ENCODE measurements around the gene ANXA4.

Gene ANXA4

GRCh38 chr2:69741575-69742321 is at the start of gene ANXA4:
ANXA4 (plus strand) TSS chr2:69742134; CDS start chr2:69781566, 39,432 bp downstream.
- Histone ChIP-seq H3K9me3 (ENCODE audit: control insufficient read depth in 5 of 5, low read length in 5 of 5) (no peaks in the 10 kb centered on the region), H3K9ac (ENCODE audit: low read length in 5 of 5) (peak within 1 kb of the TSS; percentile 84 to 92 (median 89)), H3K27me3 (ENCODE audit: control insufficient read depth in 5 of 5, insufficient read depth in 4 of 5, low read length in 5 of 5) (no peaks in the 10 kb centered on the region), H3K27ac (ENCODE audit: low read depth, low read length) (peak within 1 kb of the TSS; percentile 80), H3K4me3 (ENCODE audit: low read depth in 1 of 5, low read length in 5 of 5) (peak within 1 kb of the TSS; percentile 87 to 94 (median 88)), H3K36me3 (ENCODE audit: control insufficient read depth in 5 of 5, insufficient read depth in 5 of 5, low read length in 5 of 5) (no peaks in the 10 kb centered on the region), H3K4me1 (ENCODE audit: control insufficient read depth in 5 of 5, insufficient read depth in 5 of 5, low read length in 5 of 5) (peaks cover 2 to 31% (median 29%) of the 10 kb centered on the region in 5 donors)

- H3K4me1 ChIP-seq (ENCODE audit: control insufficient read depth in 5 of 5, insufficient read depth in 5 of 5, low read length in 5 of 5), result peaks cover 0 to 22% (median 10%) of the 10 kb centered on the region in 5 donors
- no peak overlapping the region for H3K27ac ChIP-seq (ENCODE audit: low read depth, low read length)
- no peaks in the 10 kb centered on the region for H3K27me3 ChIP-seq (ENCODE audit: control insufficient read depth in 5 of 5, insufficient read depth in 4 of 5, low read length in 5 of 5)
- H3K4me3 ChIP-seq (ENCODE audit: low read depth in 1 of 5, low read length in 5 of 5), result no peak overlapping the region
- no peak overlapping the region for H3K9ac ChIP-seq (ENCODE audit: low read length in 5 of 5)
- H3K36me3 ChIP-seq (ENCODE audit: control insufficient read depth in 5 of 5, insufficient read depth in 5 of 5, low read length in 5 of 5), result no peaks in the 10 kb centered on the region
- no peaks in the 10 kb centered on the region for H3K9me3 ChIP-seq (ENCODE audit: control insufficient read depth in 5 of 5, low read length in 5 of 5)
Observed at GRCh38 chr2:69692424-69692823, 49.5 kb upstream of the ANXA4 start.

GRCh38 chr2:69693059-69693774 is 48.7 kb upstream of the ANXA4 start:
- Histone ChIP-seq H3K36me3 (ENCODE audit: control insufficient read depth in 5 of 5, insufficient read depth in 5 of 5, low read length in 5 of 5) (no peaks in the 10 kb centered on the region), H3K27me3 (ENCODE audit: control insufficient read depth in 5 of 5, insufficient read depth in 4 of 5, low read length in 5 of 5) (no peaks in the 10 kb centered on the region), H3K9me3 (ENCODE audit: control insufficient read depth in 5 of 5, low read length in 5 of 5) (no peaks in the 10 kb centered on the region), H3K27ac (ENCODE audit: low read depth, low read length) (no peak overlapping the region), H3K4me3 (ENCODE audit: low read depth in 1 of 5, low read length in 5 of 5) (no peak overlapping the region), H3K4me1 (ENCODE audit: control insufficient read depth in 5 of 5, insufficient read depth in 5 of 5, low read length in 5 of 5) (peaks cover 0 to 22% (median 10%) of the 10 kb centered on the region in 5 donors), H3K9ac (ENCODE audit: low read length in 5 of 5) (no peak overlapping the region)

- Histone ChIP-seq H3K27me3 (ENCODE audit: control insufficient read depth in 5 of 5, insufficient read depth in 4 of 5, low read length in 5 of 5) (no peaks in the 10 kb centered on the region), H3K4me3 (ENCODE audit: low read depth in 1 of 5, low read length in 5 of 5) (no peak overlapping the region), H3K4me1 (ENCODE audit: control insufficient read depth in 5 of 5, insufficient read depth in 5 of 5, low read length in 5 of 5) (peaks cover 0 to 22% (median 10%) of the 10 kb centered on the region in 5 donors), H3K36me3 (ENCODE audit: control insufficient read depth in 5 of 5, insufficient read depth in 5 of 5, low read length in 5 of 5) (no peaks in the 10 kb centered on the region), H3K9me3 (ENCODE audit: control insufficient read depth in 5 of 5, low read length in 5 of 5) (no peaks in the 10 kb centered on the region), H3K9ac (ENCODE audit: low read length in 5 of 5) (no peak overlapping the region), H3K27ac (ENCODE audit: low read depth, low read length) (no peak overlapping the region)
Observed at GRCh38 chr2:69693775-69694450, 48.0 kb upstream of the ANXA4 start.

GRCh38 chr2:69694894-69695849 is 46.8 kb upstream of the ANXA4 start:
- Histone ChIP-seq H3K9me3 (ENCODE audit: control insufficient read depth in 5 of 5, low read length in 5 of 5) (no peaks in the 10 kb centered on the region), H3K9ac (ENCODE audit: low read length in 5 of 5) (no peak overlapping the region), H3K4me3 (ENCODE audit: low read depth in 1 of 5, low read length in 5 of 5) (no peak overlapping the region), H3K27ac (ENCODE audit: low read depth, low read length) (no peak overlapping the region), H3K36me3 (ENCODE audit: control insufficient read depth in 5 of 5, insufficient read depth in 5 of 5, low read length in 5 of 5) (no peaks in the 10 kb centered on the region), H3K4me1 (ENCODE audit: control insufficient read depth in 5 of 5, insufficient read depth in 5 of 5, low read length in 5 of 5) (peaks cover 0 to 22% (median 10%) of the 10 kb centered on the region in 5 donors), H3K27me3 (ENCODE audit: control insufficient read depth in 5 of 5, insufficient read depth in 4 of 5, low read length in 5 of 5) (no peaks in the 10 kb centered on the region)

- Histone ChIP-seq H3K4me3 (ENCODE audit: low read depth in 1 of 5, low read length in 5 of 5) (no peak overlapping the region), H3K27me3 (ENCODE audit: control insufficient read depth in 5 of 5, insufficient read depth in 4 of 5, low read length in 5 of 5) (no peaks in the 10 kb centered on the region), H3K27ac (ENCODE audit: low read depth, low read length) (no peak overlapping the region), H3K9ac (ENCODE audit: low read length in 5 of 5) (no peak overlapping the region), H3K4me1 (ENCODE audit: control insufficient read depth in 5 of 5, insufficient read depth in 5 of 5, low read length in 5 of 5) (peaks cover 0 to 22% (median 10%) of the 10 kb centered on the region in 5 donors), H3K9me3 (ENCODE audit: control insufficient read depth in 5 of 5, low read length in 5 of 5) (no peaks in the 10 kb centered on the region), H3K36me3 (ENCODE audit: control insufficient read depth in 5 of 5, insufficient read depth in 5 of 5, low read length in 5 of 5) (no peaks in the 10 kb centered on the region)
Observed at GRCh38 chr2:69695850-69696216, 46.1 kb upstream of the ANXA4 start.

GRCh38 chr2:69700381-69700780 is 41.6 kb upstream of the ANXA4 start:
- no peak overlapping the region for H3K27ac ChIP-seq (ENCODE audit: low read depth, low read length)
- no peak overlapping the region for H3K4me3 ChIP-seq (ENCODE audit: low read depth in 1 of 5, low read length in 5 of 5)
- H3K9ac ChIP-seq (ENCODE audit: low read length in 5 of 5), result no peak overlapping the region
- peaks cover 0 to 8% (median 4%) of the 10 kb centered on the region in 5 donors for H3K4me1 ChIP-seq (ENCODE audit: control insufficient read depth in 5 of 5, insufficient read depth in 5 of 5, low read length in 5 of 5)
- H3K9me3 ChIP-seq (ENCODE audit: control insufficient read depth in 5 of 5, low read length in 5 of 5), result no peaks in the 10 kb centered on the region
- H3K27me3 ChIP-seq (ENCODE audit: control insufficient read depth in 5 of 5, insufficient read depth in 4 of 5, low read length in 5 of 5), result no peaks in the 10 kb centered on the region
- no peaks in the 10 kb centered on the region for H3K36me3 ChIP-seq (ENCODE audit: control insufficient read depth in 5 of 5, insufficient read depth in 5 of 5, low read length in 5 of 5)

GRCh38 chr2:69701100-69701945 is 40.6 kb upstream of the ANXA4 start:
- Histone ChIP-seq H3K4me1 (ENCODE audit: control insufficient read depth in 5 of 5, insufficient read depth in 5 of 5, low read length in 5 of 5) (peaks cover 0 to 7% (median 3%) of the 10 kb centered on the region in 5 donors), H3K9ac (ENCODE audit: low read length in 5 of 5) (no peak overlapping the region), H3K36me3 (ENCODE audit: control insufficient read depth in 5 of 5, insufficient read depth in 5 of 5, low read length in 5 of 5) (no peaks in the 10 kb centered on the region), H3K9me3 (ENCODE audit: control insufficient read depth in 5 of 5, low read length in 5 of 5) (no peaks in the 10 kb centered on the region), H3K4me3 (ENCODE audit: low read depth in 1 of 5, low read length in 5 of 5) (no peak overlapping the region), H3K27ac (ENCODE audit: low read depth, low read length) (no peak overlapping the region), H3K27me3 (ENCODE audit: control insufficient read depth in 5 of 5, insufficient read depth in 4 of 5, low read length in 5 of 5) (no peaks in the 10 kb centered on the region)

- Histone ChIP-seq H3K27ac (ENCODE audit: low read depth, low read length) (no peak overlapping the region), H3K27me3 (ENCODE audit: control insufficient read depth in 5 of 5, insufficient read depth in 4 of 5, low read length in 5 of 5) (no peaks in the 10 kb centered on the region), H3K9ac (ENCODE audit: low read length in 5 of 5) (no peak overlapping the region), H3K9me3 (ENCODE audit: control insufficient read depth in 5 of 5, low read length in 5 of 5) (no peaks in the 10 kb centered on the region), H3K4me1 (ENCODE audit: control insufficient read depth in 5 of 5, insufficient read depth in 5 of 5, low read length in 5 of 5) (peaks cover 0 to 7% (median 3%) of the 10 kb centered on the region in 5 donors), H3K4me3 (ENCODE audit: low read depth in 1 of 5, low read length in 5 of 5) (no peak overlapping the region), H3K36me3 (ENCODE audit: control insufficient read depth in 5 of 5, insufficient read depth in 5 of 5, low read length in 5 of 5) (no peaks in the 10 kb centered on the region)
Observed at GRCh38 chr2:69703189-69703588, 38.7 kb upstream of the ANXA4 start.

All from subcutaneous abdominal adipose tissue (tissue), 5 donors.